GM21367 (cell line): ENCODE results near the gene C4B.
"Not testable (repeated sequence)": the region's sequence is repeated elsewhere in the genome, so short reads cannot be mapped to it uniquely, and the experiment has no call there.

Experiments
- ATAC-seq: cut with Tn5 transposase; IDR thresholded peaks from one replicate; pipeline ENCODE4 v1.9.1; 2021; ENCODE audit not compliant: unreplicated experiment

The C4B gene

GRCh38 chr6:32050562-32050961 lies 36.0 kb downstream of the C4B start:
- no peak for ATAC-seq

- not testable (repeated sequence) for ATAC-seq
Observed at GRCh38 chr6:32052626-32053025, 38.0 kb downstream of the C4B start.

- not testable (repeated sequence) for ATAC-seq
Observed at GRCh38 chr6:32053314-32053713, 38.7 kb downstream of the C4B start.

- not testable (repeated sequence) for ATAC-seq
Observed at GRCh38 chr6:32055756-32056155, 41.2 kb downstream of the C4B start.

- no peak for ATAC-seq
Observed at GRCh38 chr6:32056254-32056653, 41.7 kb downstream of the C4B start.

GRCh38 chr6:32057966-32058365 lies 43.4 kb downstream of the C4B start:
- no peak for ATAC-seq

GRCh38 chr6:32058511-32058963 lies 43.9 kb downstream of the C4B start:
- no peak for ATAC-seq

- no peak for ATAC-seq
Observed at GRCh38 chr6:32060966-32061655, 46.5 kb downstream of the C4B start.

- no peak for ATAC-seq
Observed at GRCh38 chr6:32064706-32065105, 50.1 kb downstream of the C4B start.

GRCh38 chr6:32067521-32067920 lies 52.9 kb downstream of the C4B start:
- ATAC-seq, result not testable (repeated sequence)

- not testable (repeated sequence) for ATAC-seq
Observed at GRCh38 chr6:32068315-32068714, 53.7 kb downstream of the C4B start.

GRCh38 chr6:32068867-32069266 lies 54.3 kb downstream of the C4B start:
- no peak for ATAC-seq

GRCh38 chr6:32069460-32069859 lies 54.9 kb downstream of the C4B start:
- no peak for ATAC-seq

GRCh38 chr6:32069878-32070515 lies 55.4 kb downstream of the C4B start:
- no peak for ATAC-seq

GRCh38 chr6:32070814-32071543 lies 56.4 kb downstream of the C4B start:
- no peak for ATAC-seq

- ATAC-seq, result no peak
Observed at GRCh38 chr6:32073101-32073500, 58.5 kb downstream of the C4B start.

GRCh38 chr6:32073613-32074012 lies 59.0 kb downstream of the C4B start:
- no peak for ATAC-seq

GRCh38 chr6:32074996-32075532 lies 60.5 kb downstream of the C4B start:
- no peak for ATAC-seq

GRCh38 chr6:32075781-32076180 lies 61.2 kb downstream of the C4B start:
- ATAC-seq, result no peak

GRCh38 chr6:32076321-32076809 lies 61.8 kb downstream of the C4B start:
- ATAC-seq, result no peak

- no peak for ATAC-seq
Observed at GRCh38 chr6:32079566-32080290, 65.1 kb downstream of the C4B start.
